GM18519 (cell line): ENCODE measurements around the gene EPB41.

Experiments
- ATAC-seq: cut with Tn5 transposase; IDR thresholded peaks from one replicate; pipeline ENCODE4 v1.9.1; 2021; ENCODE audit warnings: mild to moderate bottlenecking, moderate library complexity; ENCODE audit not compliant: unreplicated experiment, low FRiP score

The EPB41 gene

GRCh38 chr1:29162025-29162424 lies 247.7 kb downstream of the EPB41 start:
- ATAC-seq = no peak

GRCh38 chr1:29162476-29163138 lies 248.2 kb downstream of the EPB41 start:
- no peak for ATAC-seq

DNA sequence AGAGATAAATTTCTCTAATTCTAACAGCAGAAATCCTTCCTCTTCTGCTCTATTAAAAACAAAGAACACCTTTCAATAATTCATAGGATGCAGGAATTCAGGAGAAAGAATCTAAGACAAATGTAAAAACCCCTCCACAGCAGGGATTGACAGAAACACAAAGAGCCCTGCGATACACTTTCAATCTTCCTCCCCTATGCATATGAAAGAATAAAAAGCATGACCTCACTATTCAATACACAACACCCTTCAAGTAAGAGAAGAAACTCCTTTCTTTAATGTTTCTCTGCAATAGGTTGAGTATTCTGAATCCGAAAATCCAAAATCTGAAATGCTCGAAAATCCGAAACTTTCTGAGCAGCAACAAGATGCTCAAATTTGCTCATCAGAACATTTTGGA lies 250.2 kb downstream of the EPB41 start:
- ATAC-seq = no peak

- ATAC-seq = no peak
Measured at GRCh38 chr1:29166291-29166878, 252.0 kb downstream of the EPB41 start.

- no peak for ATAC-seq
Measured at GRCh38 chr1:29167904-29168303, 253.5 kb downstream of the EPB41 start.
